Measurements from ENCODE around the gene PF4V1. TPM values are rescaled to one million over a fixed set of nuclear protein-coding genes. Genes with fewer than 3 reads are reported as not detected.

The PF4V1 gene
- total RNA-seq, 2 experiments from 2014 or later: not detected

DNA sequence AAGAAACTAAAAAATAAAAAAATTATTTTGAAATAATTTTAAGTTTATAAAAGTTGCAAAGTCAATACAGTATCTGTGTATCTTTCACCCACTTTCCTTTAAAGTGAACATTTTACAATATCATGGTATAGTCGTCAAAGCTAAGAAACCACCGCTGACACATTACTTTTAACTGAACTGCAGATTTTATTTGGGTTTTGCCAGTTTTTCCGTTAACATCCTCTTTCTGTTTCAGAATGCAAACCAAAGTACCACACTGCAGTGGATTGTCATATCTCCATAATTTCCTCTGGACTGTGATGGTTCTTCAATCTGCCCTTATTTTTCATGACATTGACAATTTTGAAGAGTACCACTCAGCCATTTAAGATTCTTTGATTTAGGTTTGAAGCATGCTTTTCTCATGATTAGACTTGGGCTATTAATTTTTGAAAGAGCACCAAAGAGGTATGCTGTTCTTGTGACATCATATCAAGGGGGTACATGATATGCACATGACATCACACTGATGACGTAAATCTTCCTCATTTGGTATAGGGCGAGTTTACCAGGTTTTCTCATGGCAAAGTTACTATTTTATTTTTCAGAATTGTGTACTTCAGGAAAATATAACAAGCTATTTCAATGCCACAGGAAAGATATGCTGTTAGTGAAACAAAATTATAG lies 12.5 kb downstream of the PF4V1 start:
- Mint-ChIP-seq H3K4me1 (ENCODE audit: low read depth) (no peaks in the 10 kb centered on the region), H3K4me3 (no peak overlapping the region)

GRCh38 chr4:73866246-73866645 lies 13.2 kb downstream of the PF4V1 start:
- no peaks in the 10 kb centered on the region for H3K9me3 Mint-ChIP-seq (ENCODE audit: insufficient read depth)
- no peaks in the 10 kb centered on the region for H3K4me1 Mint-ChIP-seq (ENCODE audit: low read depth)
- CTCF ChIA-PET: no interaction called here

More for the DNA sequence above, 12.5 kb downstream of the PF4V1 start:
- Mint-ChIP-seq H3K36me3 (ENCODE audit: low read depth) (no peaks in the 10 kb centered on the region), H3K27ac (no peak overlapping the region), H3K27me3 (ENCODE audit: low read depth) (peaks cover 16% of the 10 kb centered on the region), H3K9me3 (ENCODE audit: insufficient read depth) (no peaks in the 10 kb centered on the region)
- ATAC-seq (no peak), DNase-seq (no peak)
- CTCF ChIA-PET: interaction anchor here (1.4 to 1.5 kb wide), 2 partner anchors 20 to 269 kb away, joined by 3 read pairs; no protein-coding TSS in a partner anchor
- POLR2A ChIA-PET: no interaction called here

GRCh38 chr4:73867783-73868182 lies 14.7 kb downstream of the PF4V1 start:
- no peak for ATAC-seq
- no peaks in the 10 kb centered on the region for H3K9me3 Mint-ChIP-seq (ENCODE audit: insufficient read depth)
- H3K4me1 Mint-ChIP-seq (ENCODE audit: low read depth): no peaks in the 10 kb centered on the region
- no peak overlapping the region for H3K27ac Mint-ChIP-seq
- ChIA-PET CTCF (no interaction called here), POLR2A (no interaction called here)
- H3K27me3 Mint-ChIP-seq (ENCODE audit: low read depth): peaks cover 20% of the 10 kb centered on the region
- no peaks in the 10 kb centered on the region for H3K36me3 Mint-ChIP-seq (ENCODE audit: low read depth)
- H3K4me3 Mint-ChIP-seq: no peak overlapping the region
- no peak for DNase-seq

More at GRCh38 chr4:73866246-73866645, 13.2 kb downstream of the PF4V1 start:
- Mint-ChIP-seq H3K27ac (no peak overlapping the region), H3K27me3 (ENCODE audit: low read depth) (peaks cover 20% of the 10 kb centered on the region), H3K4me3 (no peak overlapping the region), H3K36me3 (ENCODE audit: low read depth) (no peaks in the 10 kb centered on the region)
- POLR2A ChIA-PET: no interaction called here
- DNase-seq (no peak), ATAC-seq (no peak)

GRCh38 chr4:73868206-73869129 lies 15.4 kb downstream of the PF4V1 start:
- Mint-ChIP-seq H3K4me3 (no peak overlapping the region), H3K9me3 (ENCODE audit: insufficient read depth) (no peaks in the 10 kb centered on the region), H3K27ac (no peak overlapping the region), H3K36me3 (ENCODE audit: low read depth) (no peaks in the 10 kb centered on the region), H3K27me3 (ENCODE audit: low read depth) (peaks cover 20% of the 10 kb centered on the region), H3K4me1 (ENCODE audit: low read depth) (no peaks in the 10 kb centered on the region)
- POLR2A ChIA-PET: no interaction called here
- no peak for DNase-seq
- no peak for ATAC-seq
- CTCF ChIA-PET: no interaction called here

DNA sequence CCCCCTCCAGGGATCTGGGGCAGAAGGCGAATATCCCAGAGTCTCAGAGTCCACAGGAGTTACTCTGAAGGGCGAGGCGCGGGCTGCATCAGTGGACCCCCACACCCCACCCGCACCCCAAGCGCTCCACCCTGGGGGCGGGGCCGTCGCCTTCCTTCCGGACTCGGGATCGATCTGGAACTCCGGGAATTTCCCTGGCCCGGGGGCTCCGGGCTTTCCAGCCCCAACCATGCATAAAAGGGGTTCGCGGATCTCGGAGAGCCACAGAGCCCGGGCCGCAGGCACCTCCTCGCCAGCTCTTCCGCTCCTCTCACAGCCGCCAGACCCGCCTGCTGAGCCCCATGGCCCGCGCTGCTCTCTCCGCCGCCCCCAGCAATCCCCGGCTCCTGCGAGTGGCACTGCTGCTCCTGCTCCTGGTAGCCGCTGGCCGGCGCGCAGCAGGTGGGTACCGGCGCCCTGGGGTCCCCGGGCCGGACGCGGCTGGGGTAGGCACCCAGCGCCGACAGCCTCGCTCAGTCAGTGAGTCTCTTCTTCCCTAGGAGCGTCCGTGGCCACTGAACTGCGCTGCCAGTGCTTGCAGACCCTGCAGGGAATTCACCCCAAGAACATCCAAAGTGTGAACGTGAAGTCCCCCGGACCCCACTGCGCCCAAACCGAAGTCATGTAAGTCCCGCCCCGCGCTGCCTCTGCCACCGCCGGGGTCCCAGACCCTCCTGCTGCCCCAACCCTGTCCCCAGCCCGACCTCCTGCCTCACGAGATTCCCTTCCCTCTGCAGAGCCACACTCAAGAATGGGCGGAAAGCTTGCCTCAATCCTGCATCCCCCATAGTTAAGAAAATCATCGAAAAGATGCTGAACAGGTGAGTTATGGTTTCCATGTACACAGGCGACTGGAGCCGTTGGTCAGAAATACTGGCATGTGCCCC lies 16.3 kb downstream of the PF4V1 start, which contains the start of gene CXCL1:
TSS of gene CXCL1 (plus strand) at position 264 of the 926 bp plus-strand sequence. CDS start at position 342, 78 bp downstream.
- Mint-ChIP-seq H3K27ac (no peak within 1 kb of the TSS), H3K36me3 (ENCODE audit: low read depth) (no peaks in the 10 kb centered on the region), H3K27me3 (ENCODE audit: low read depth) (peaks cover 20% of the 10 kb centered on the region), H3K9me3 (ENCODE audit: insufficient read depth) (no peaks in the 10 kb centered on the region), H3K4me1 (ENCODE audit: low read depth) (no peaks in the 10 kb centered on the region), H3K4me3 (no peak within 1 kb of the TSS)
- ATAC-seq (no peak), DNase-seq (no peak)
- POLR2A ChIA-PET: no interaction called here
- CTCF ChIA-PET: no interaction called here

GRCh38 chr4:73870260-73870659 lies 17.2 kb downstream of the PF4V1 start:
- H3K4me1 Mint-ChIP-seq (ENCODE audit: low read depth): no peaks in the 10 kb centered on the region
- CTCF ChIA-PET: no interaction called here
- peaks cover 20% of the 10 kb centered on the region for H3K27me3 Mint-ChIP-seq (ENCODE audit: low read depth)
- H3K27ac Mint-ChIP-seq: no peak overlapping the region
- no peak overlapping the region for H3K4me3 Mint-ChIP-seq
- POLR2A ChIA-PET: no interaction called here
- no peak for DNase-seq
- H3K9me3 Mint-ChIP-seq (ENCODE audit: insufficient read depth): no peaks in the 10 kb centered on the region
- H3K36me3 Mint-ChIP-seq (ENCODE audit: low read depth): no peaks in the 10 kb centered on the region
- ATAC-seq: no peak

- Mint-ChIP-seq H3K4me3 (no peak overlapping the region), H3K27ac (no peak overlapping the region), H3K36me3 (ENCODE audit: low read depth) (no peaks in the 10 kb centered on the region), H3K9me3 (ENCODE audit: insufficient read depth) (no peaks in the 10 kb centered on the region), H3K4me1 (ENCODE audit: low read depth) (no peaks in the 10 kb centered on the region), H3K27me3 (ENCODE audit: low read depth) (peaks cover 20% of the 10 kb centered on the region)
- ChIA-PET CTCF (no interaction called here), POLR2A (no interaction called here)
- no peak for DNase-seq
- no peak for ATAC-seq
Observed at GRCh38 chr4:73870768-73871167, 17.7 kb downstream of the PF4V1 start.

DNA sequence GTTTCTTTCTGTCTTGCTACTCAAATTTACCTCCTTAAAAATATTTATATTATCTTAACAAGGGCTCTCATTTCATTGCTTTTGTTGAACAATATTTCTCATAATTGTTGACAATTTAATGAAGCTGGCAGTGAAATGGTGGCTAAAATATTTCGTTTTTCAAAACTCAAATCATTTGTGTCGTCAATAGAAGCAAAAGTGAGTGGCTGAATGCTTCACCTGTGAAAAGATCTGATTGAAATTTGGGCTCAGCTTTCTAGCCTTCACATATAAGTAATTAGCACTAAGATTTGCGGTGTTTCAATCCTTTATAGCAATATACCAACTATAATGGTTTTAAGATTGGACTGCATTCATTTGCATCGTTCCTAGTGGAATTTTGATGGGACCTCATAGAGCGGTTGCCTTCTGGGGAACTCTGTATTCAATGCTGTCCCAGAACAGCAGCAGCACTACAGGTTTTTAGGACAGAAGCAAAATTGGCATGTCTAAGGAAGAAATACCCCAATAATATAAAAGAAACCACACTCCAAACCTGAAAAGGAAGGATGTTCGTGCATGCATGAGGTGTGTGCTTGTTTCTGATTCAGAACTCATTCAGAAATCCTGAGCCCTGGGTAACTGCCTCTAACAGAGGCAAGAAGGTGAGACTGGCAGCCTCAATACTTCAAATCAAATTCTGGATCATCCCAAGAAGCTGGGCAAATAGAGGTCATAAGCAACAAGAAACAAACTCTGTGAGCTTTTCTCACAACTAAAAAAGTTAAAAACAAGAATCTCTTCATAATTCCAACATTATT lies 18.6 kb downstream of the PF4V1 start:
- peaks cover 19% of the 10 kb centered on the region for H3K27me3 Mint-ChIP-seq (ENCODE audit: low read depth)
- no peaks in the 10 kb centered on the region for H3K36me3 Mint-ChIP-seq (ENCODE audit: low read depth)
- H3K4me1 Mint-ChIP-seq (ENCODE audit: low read depth): no peaks in the 10 kb centered on the region
- POLR2A ChIA-PET: no interaction called here
- CTCF ChIA-PET: no interaction called here
- ATAC-seq (no peak), DNase-seq (no peak)
- no peak overlapping the region for H3K27ac Mint-ChIP-seq
- no peak overlapping the region for H3K4me3 Mint-ChIP-seq
- no peaks in the 10 kb centered on the region for H3K9me3 Mint-ChIP-seq (ENCODE audit: insufficient read depth)

- no peaks in the 10 kb centered on the region for H3K4me1 Mint-ChIP-seq (ENCODE audit: low read depth)
- H3K27me3 Mint-ChIP-seq (ENCODE audit: low read depth): peaks cover 19% of the 10 kb centered on the region
- POLR2A ChIA-PET: no interaction called here
- no peak overlapping the region for H3K27ac Mint-ChIP-seq
- ATAC-seq (no peak), DNase-seq (no peak)
- no peak overlapping the region for H3K4me3 Mint-ChIP-seq
- H3K9me3 Mint-ChIP-seq (ENCODE audit: insufficient read depth): no peaks in the 10 kb centered on the region
- CTCF ChIA-PET: no interaction called here
- no peaks in the 10 kb centered on the region for H3K36me3 Mint-ChIP-seq (ENCODE audit: low read depth)
Observed at GRCh38 chr4:73872316-73873108, 19.4 kb downstream of the PF4V1 start.

DNA sequence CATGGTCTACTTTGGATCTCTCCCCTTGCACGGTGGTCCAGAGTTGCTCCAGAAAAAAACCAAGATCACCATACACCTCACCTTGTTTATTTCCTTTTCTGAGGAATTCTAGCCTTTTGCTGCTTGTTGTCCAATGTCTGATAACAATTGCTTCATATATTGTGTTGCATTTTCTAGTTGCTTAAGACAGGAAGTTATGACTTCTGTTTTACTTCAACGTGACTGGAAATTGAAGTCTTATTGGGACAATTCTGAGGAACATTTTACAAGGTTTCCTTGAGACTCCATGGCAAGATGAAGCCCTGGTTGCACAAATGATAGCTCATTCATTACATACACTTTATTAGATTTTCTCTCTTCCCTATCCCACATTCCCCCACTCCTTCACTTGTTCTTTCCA lies 21.3 kb downstream of the PF4V1 start:
- Mint-ChIP-seq H3K27ac (no peak overlapping the region), H3K27me3 (ENCODE audit: low read depth) (peaks cover 11% of the 10 kb centered on the region), H3K4me1 (ENCODE audit: low read depth) (no peaks in the 10 kb centered on the region), H3K9me3 (ENCODE audit: insufficient read depth) (no peaks in the 10 kb centered on the region), H3K36me3 (ENCODE audit: low read depth) (no peaks in the 10 kb centered on the region), H3K4me3 (no peak overlapping the region)
- CTCF ChIA-PET: no interaction called here
- POLR2A ChIA-PET: no interaction called here
- DNase-seq: no peak
- ATAC-seq: no peak

GRCh38 chr4:73875401-73875800 lies 22.3 kb downstream of the PF4V1 start:
- H3K27ac Mint-ChIP-seq: no peak overlapping the region
- no peaks in the 10 kb centered on the region for H3K9me3 Mint-ChIP-seq (ENCODE audit: insufficient read depth)
- ChIA-PET POLR2A (no interaction called here), CTCF (no interaction called here)
- no peak for ATAC-seq
- peaks cover 4% of the 10 kb centered on the region for H3K27me3 Mint-ChIP-seq (ENCODE audit: low read depth)
- no peak for DNase-seq
- no peaks in the 10 kb centered on the region for H3K4me1 Mint-ChIP-seq (ENCODE audit: low read depth)
- no peaks in the 10 kb centered on the region for H3K36me3 Mint-ChIP-seq (ENCODE audit: low read depth)
- no peak overlapping the region for H3K4me3 Mint-ChIP-seq

Measured in activated CD8-positive, alpha-beta T cell treated with anti-CD3 and anti-CD28 coated beads, Interleukin-2, amount 10 ng/mL, durations not matched to agents 7 days and 5 days (primary cell).